ENCODE results near the gene ZFYVE9. TPM values are rescaled to one million over a fixed set of nuclear protein-coding genes. Genes with fewer than 3 reads are reported as not detected.

Gene ZFYVE9
- total RNA-seq, 1 experiment from 2014 or later: 28.4 TPM

- Histone ChIP-seq H4K5ac (ENCODE audit: insufficient read length, low read depth, low read length) (no peak overlapping the region), H2BK15ac (ENCODE audit: low read depth, low read length) (no peak overlapping the region), H4K91ac (ENCODE audit: insufficient read length, low read depth, low read length) (no peak overlapping the region), H3K27me3 (ENCODE audit: insufficient read depth, low read length) (no peaks in the 10 kb centered on the region), H2BK12ac (ENCODE audit: insufficient read length, low read depth, low read length) (no peak overlapping the region), H4K8ac (replicated peaks; ENCODE audit: insufficient read length, low read depth, low read length) (no peak overlapping the region), H3K9me3 (ENCODE audit: control insufficient read depth, low read depth, low read length) (no peaks in the 10 kb centered on the region), H3K23ac (ENCODE audit: insufficient read length, low read depth, low read length) (no peak overlapping the region), H4K20me1 (ENCODE audit: control insufficient read depth, insufficient read depth, insufficient read length) (no peaks in the 10 kb centered on the region), H2AK5ac (ENCODE audit: insufficient read length, low read length) (no peak overlapping the region), H2BK5ac (ENCODE audit: insufficient read length, low read length) (no peak overlapping the region), H3K56ac (ENCODE audit: insufficient read length, low read depth, low read length) (no peak overlapping the region), H3K27ac (ENCODE audit: insufficient read length, low read depth, low read length) (no peak overlapping the region), H3K9ac (ENCODE audit: extremely low read depth, insufficient read length, low read length) (no peak overlapping the region), H3K4me2 (ENCODE audit: insufficient read depth, insufficient read length, low read length) (no peak overlapping the region), H3K79me2 (ENCODE audit: insufficient read depth, low read length) (no peaks in the 10 kb centered on the region), H3K23me2 (ENCODE audit: insufficient read length, low read depth, low read length, poor library complexity, severe bottlenecking) (no peaks in the 10 kb centered on the region), H3K14ac (ENCODE audit: insufficient read depth, low read length) (no peak overlapping the region), H3T11ph (ENCODE audit: low read length) (no peak overlapping the region), H3K4me1 (ENCODE audit: insufficient read depth, low read length) (no peaks in the 10 kb centered on the region), H2BK20ac (ENCODE audit: low read depth, low read length, poor library complexity, severe bottlenecking) (no peak overlapping the region), H3K4ac (ENCODE audit: low read depth, low read length) (no peak overlapping the region), H2AFZ (ENCODE audit: low read length) (no peak overlapping the region), H3K18ac (ENCODE audit: insufficient read length, low read depth, low read length) (no peak overlapping the region), H2BK120ac (ENCODE audit: low read depth, low read length, poor library complexity, severe bottlenecking) (no peak overlapping the region), H3K79me1 (ENCODE audit: insufficient read depth, low read depth, low read length, poor library complexity, severe bottlenecking) (no peaks in the 10 kb centered on the region)
- H3K27ac Mint-ChIP-seq: no peak overlapping the region
- no peak for DNase-seq
- no peaks in the 10 kb centered on the region for H3K27me3 Mint-ChIP-seq (ENCODE audit: low read depth)
- no peaks in the 10 kb centered on the region for H3K36me3 Mint-ChIP-seq (ENCODE audit: insufficient read depth in 1 of 3, low read depth in 3 of 3)
- no peaks in the 10 kb centered on the region for H3K9me3 Mint-ChIP-seq
- TF ChIP-seq, protein P1, sequence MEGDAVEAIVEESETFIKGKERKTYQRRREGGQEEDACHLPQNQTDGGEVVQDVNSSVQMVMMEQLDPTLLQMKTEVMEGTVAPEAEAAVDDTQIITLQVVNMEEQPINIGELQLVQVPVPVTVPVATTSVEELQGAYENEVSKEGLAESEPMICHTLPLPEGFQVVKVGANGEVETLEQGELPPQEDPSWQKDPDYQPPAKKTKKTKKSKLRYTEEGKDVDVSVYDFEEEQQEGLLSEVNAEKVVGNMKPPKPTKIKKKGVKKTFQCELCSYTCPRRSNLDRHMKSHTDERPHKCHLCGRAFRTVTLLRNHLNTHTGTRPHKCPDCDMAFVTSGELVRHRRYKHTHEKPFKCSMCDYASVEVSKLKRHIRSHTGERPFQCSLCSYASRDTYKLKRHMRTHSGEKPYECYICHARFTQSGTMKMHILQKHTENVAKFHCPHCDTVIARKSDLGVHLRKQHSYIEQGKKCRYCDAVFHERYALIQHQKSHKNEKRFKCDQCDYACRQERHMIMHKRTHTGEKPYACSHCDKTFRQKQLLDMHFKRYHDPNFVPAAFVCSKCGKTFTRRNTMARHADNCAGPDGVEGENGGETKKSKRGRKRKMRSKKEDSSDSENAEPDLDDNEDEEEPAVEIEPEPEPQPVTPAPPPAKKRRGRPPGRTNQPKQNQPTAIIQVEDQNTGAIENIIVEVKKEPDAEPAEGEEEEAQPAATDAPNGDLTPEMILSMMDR (conservative IDR thresholded peaks at IDR 0.05): no peak
- no peak overlapping the region for H3K4me3 Mint-ChIP-seq
- H3K4me1 Mint-ChIP-seq: peaks cover 0 to 3% of the 10 kb centered on the region in 2 experiments; a peak in 1 of 4 replicates
Measured at GRCh38 chr1:52111492-52111891, 30.4 kb upstream of the ZFYVE9 start.
